ACC112 (cell line): ENCODE data around the gene KCNAB1.
A peak's percentile ranks its signal among the peaks of the same experiment; 100 is the strongest.

Source experiments
- H2AFZ ChIP-seq: fragments of 200-600 bp; sonication (generic); one replicate; pipeline ENCODE4 v1.6.0; 2017; ENCODE audit warnings: antibody characterized with exemption, low read length; ENCODE audit not compliant: unreplicated experiment
- H3K27ac ChIP-seq: fragments of 200-600 bp; sonication (generic); 2 replicates; pipeline ENCODE4 v1.5.1; 2014; ENCODE audit warnings: low read depth, mild to moderate bottlenecking, antibody characterized with exemption, low read length, moderate library complexity
- H3K27me3 ChIP-seq: fragments of 200-600 bp; sonication (generic); 2 replicates; pipeline ENCODE4 v1.6.1; 2014; ENCODE audit warnings: mild to moderate bottlenecking, antibody characterized with exemption, low read length, moderate library complexity, mixed read lengths; ENCODE audit not compliant: insufficient read depth
- H3K36me3 ChIP-seq: fragments of 200-600 bp; sonication (generic); 2 replicates; pipeline ENCODE4 v1.6.1; 2016; ENCODE audit warnings: mild to moderate bottlenecking, antibody characterized with exemption, low read length, moderate library complexity, mixed read lengths; ENCODE audit not compliant: insufficient read depth
- H3K4me1 ChIP-seq: fragments of 200-600 bp; sonication (generic); one replicate; pipeline ENCODE4 v1.6.1; 2016; ENCODE audit warnings: low read length, mixed read lengths; ENCODE audit not compliant: insufficient read depth, unreplicated experiment, control insufficient read depth
- H3K4me3 ChIP-seq: fragments of 200-600 bp; sonication (generic); 2 replicates; pipeline ENCODE4 v1.5.1; 2014; ENCODE audit warnings: mild to moderate bottlenecking, low read depth, low read length
- H3K79me2 ChIP-seq: fragments of 200-600 bp; sonication (generic); one replicate; pipeline ENCODE4 v1.6.0; 2016; ENCODE audit warnings: low read length; ENCODE audit not compliant: control insufficient read depth, unreplicated experiment, insufficient read depth

Gene KCNAB1

DNA sequence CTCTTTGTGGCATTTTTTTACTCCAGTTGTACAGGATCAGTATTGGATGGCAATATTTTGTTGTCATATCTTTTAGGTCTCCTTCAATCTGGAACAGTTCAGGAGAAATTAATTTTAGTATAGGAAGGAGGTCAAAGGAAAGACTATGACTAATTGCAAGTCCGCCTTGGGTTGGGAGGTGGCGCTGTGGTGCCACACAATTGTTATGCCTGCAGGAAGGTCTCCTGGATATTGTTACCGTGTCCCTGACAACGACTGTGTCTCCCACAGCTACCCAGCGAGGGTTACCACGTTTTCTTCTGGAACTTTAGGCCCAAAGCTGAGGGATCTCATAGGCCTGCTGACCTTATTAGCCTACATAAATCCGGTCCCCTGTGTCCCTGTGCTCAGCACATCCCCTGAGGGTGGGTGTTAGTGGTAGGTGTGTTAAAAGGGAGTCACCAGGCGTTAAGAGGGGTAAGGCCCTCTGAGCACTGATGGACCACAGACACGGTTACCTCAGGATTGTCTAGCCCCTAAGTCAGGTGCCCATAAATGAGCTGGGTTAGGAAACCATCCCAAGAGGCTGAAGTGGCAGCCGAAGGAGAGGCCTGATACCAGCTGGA lies 31.5 kb downstream of the KCNAB1 start:
- H3K27ac ChIP-seq, result no peak overlapping the region
- H2AFZ ChIP-seq, result peak overlapping the region; percentile 67
- peaks cover 18% of the 10 kb centered on the region for H3K4me1 ChIP-seq
- H3K27me3 ChIP-seq, result no peaks in the 10 kb centered on the region
- no peaks in the 10 kb centered on the region for H3K79me2 ChIP-seq
- H3K4me3 ChIP-seq, result no peak overlapping the region
- H3K36me3 ChIP-seq, result no peaks in the 10 kb centered on the region

DNA sequence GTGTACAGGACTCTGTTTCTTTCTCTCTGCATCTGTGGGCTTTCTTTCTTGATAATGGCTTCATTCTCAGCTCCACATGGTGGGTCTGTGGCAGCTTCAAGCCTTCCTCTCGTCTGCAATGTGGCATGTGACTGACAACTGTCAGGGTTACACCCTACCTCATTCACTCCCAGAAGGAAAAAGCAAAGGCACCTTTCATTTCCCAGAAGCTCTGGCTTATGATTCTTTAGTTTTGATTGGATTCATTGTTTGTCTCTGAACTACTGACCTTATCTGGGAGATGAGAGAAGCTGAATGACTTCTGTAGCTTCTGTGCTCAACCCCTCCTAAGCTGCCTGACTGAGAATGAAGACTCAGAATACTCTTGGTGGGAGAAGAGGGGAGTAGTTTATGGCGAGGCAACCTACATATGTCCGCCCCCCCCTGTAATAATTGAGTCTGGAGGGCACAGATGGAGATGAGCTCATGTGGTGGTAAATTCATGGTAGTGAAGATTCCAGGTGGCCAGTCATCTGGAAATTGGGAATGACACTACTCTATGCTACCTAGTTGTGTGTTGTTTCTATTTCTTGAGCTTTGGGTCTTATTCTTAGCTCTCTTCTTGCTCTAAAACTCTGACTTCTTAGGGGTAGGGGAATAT lies 38.4 kb downstream of the KCNAB1 start:
- no peak overlapping the region for H2AFZ ChIP-seq
- H3K79me2 ChIP-seq, result no peaks in the 10 kb centered on the region
- no peaks in the 10 kb centered on the region for H3K36me3 ChIP-seq
- no peak overlapping the region for H3K27ac ChIP-seq
- H3K27me3 ChIP-seq, result no peaks in the 10 kb centered on the region
- H3K4me1 ChIP-seq, result peaks cover 9% of the 10 kb centered on the region
- no peak overlapping the region for H3K4me3 ChIP-seq

DNA sequence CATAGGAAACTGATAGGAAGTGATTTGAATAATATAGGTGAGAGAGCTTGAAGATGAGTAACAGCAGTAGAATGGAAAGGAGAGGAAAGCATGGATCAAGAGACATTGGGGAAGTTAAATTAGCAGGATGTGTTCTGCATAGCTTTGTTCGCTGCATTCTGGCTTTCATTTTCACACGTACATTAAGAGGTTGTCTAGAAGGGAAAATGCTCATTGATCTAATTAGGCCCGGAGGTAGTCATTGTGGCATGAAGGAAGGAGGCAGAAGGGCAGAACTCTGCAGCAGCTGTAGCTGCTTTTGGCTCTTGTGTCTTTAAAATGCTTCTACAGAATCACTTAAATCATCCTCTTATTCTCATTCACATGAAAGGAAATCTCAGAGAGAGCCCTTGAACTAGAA lies 40.3 kb downstream of the KCNAB1 start:
- Histone ChIP-seq H3K79me2 (no peaks in the 10 kb centered on the region), H3K27ac (no peak overlapping the region), H3K4me1 (peaks cover 9% of the 10 kb centered on the region), H3K4me3 (no peak overlapping the region), H3K27me3 (no peaks in the 10 kb centered on the region), H2AFZ (peak overlapping the region; percentile 7), H3K36me3 (no peaks in the 10 kb centered on the region)

DNA sequence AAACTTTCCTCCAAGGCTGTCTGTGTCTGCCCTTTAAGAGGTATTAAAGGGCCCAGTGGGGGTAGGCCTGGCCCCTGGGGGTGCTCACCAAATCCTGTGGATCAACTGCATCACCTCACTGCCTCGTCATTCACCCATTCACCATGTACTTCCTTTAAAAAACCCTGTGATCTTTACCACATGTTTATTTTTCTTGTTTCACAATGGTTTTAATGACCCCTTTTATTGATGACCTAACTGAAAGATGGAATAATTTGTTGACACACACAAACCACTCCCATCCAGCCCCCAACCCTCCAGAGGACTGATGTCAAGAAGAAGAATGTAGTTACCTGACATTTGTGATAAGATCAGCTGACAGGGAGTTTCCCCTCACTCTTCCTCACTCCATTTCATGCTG lies 40.8 kb downstream of the KCNAB1 start:
- no peak overlapping the region for H3K4me3 ChIP-seq
- peaks cover 9% of the 10 kb centered on the region for H3K4me1 ChIP-seq
- no peaks in the 10 kb centered on the region for H3K27me3 ChIP-seq
- H2AFZ ChIP-seq, result peak overlapping the region; percentile 7
- H3K27ac ChIP-seq, result no peak overlapping the region
- no peaks in the 10 kb centered on the region for H3K79me2 ChIP-seq
- no peaks in the 10 kb centered on the region for H3K36me3 ChIP-seq

DNA sequence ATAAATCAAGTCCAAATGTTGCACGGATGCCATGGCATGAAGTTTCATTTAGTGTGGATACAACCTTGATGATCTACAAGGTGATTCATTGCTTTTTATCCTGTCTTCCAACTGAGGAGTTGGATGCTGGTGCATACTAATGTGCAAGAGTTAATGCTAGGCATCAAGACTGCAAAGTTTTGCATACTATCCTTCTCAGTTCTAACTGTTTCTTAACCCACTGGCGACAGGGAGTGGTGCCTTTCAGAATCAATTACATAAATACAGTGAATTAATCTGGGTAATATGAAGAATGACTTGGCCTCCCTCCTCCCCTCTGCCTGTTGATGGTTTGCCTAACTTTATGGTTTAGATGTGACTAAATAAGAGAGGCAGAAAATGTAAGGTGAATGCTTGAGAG lies 43.5 kb downstream of the KCNAB1 start:
- Histone ChIP-seq H3K27me3 (peaks cover 8% of the 10 kb centered on the region), H3K79me2 (no peaks in the 10 kb centered on the region), H3K4me3 (no peak overlapping the region), H3K27ac (no peak overlapping the region), H3K4me1 (peaks cover 9% of the 10 kb centered on the region), H3K36me3 (no peaks in the 10 kb centered on the region), H2AFZ (no peak overlapping the region)

DNA sequence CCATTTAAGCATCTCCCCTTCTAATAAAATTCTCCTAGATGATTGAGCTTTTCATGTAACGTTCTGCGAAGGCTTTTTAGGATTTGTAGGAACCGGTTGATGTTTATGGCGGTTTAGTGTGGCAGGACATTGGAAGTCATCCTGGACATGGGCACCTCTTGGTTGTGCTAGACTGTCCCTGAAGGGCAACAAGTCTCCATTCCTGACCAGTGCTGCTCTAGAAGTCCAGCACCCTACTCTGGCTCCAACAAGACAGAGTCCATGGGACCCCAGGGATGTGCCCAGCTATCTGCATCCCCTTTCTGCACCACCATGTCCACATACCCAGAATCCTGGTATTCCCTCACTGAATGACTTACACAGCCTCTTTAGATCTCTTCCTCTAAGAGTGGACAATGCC lies 46.4 kb downstream of the KCNAB1 start:
- Histone ChIP-seq H3K36me3 (no peaks in the 10 kb centered on the region), H3K4me3 (no peak overlapping the region), H3K27me3 (peaks cover 8% of the 10 kb centered on the region), H3K27ac (no peak overlapping the region), H3K79me2 (no peaks in the 10 kb centered on the region), H2AFZ (no peak overlapping the region), H3K4me1 (no peaks in the 10 kb centered on the region)

DNA sequence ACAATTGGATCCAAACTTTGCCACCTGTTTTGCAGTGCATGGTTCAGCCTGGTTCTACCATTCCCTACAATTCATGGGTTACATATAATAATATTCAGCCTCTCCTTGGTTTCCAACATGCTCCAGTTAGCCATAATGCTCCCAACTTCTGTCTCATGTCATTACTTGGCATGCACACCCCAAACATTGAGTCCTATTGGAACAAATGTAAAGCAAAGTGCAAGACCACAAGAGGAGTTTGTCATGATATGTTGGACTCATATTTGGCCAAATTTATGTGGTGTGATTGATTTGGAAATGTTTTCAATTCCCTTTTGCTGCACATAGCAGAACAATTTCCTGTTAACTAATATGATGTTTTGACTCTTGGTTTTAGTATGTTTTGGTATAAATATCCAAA lies 50.2 kb downstream of the KCNAB1 start:
- Histone ChIP-seq H2AFZ (no peak overlapping the region), H3K27me3 (peaks cover 8% of the 10 kb centered on the region), H3K36me3 (no peaks in the 10 kb centered on the region), H3K79me2 (no peaks in the 10 kb centered on the region), H3K4me1 (no peaks in the 10 kb centered on the region), H3K27ac (no peak overlapping the region), H3K4me3 (no peak overlapping the region)

DNA sequence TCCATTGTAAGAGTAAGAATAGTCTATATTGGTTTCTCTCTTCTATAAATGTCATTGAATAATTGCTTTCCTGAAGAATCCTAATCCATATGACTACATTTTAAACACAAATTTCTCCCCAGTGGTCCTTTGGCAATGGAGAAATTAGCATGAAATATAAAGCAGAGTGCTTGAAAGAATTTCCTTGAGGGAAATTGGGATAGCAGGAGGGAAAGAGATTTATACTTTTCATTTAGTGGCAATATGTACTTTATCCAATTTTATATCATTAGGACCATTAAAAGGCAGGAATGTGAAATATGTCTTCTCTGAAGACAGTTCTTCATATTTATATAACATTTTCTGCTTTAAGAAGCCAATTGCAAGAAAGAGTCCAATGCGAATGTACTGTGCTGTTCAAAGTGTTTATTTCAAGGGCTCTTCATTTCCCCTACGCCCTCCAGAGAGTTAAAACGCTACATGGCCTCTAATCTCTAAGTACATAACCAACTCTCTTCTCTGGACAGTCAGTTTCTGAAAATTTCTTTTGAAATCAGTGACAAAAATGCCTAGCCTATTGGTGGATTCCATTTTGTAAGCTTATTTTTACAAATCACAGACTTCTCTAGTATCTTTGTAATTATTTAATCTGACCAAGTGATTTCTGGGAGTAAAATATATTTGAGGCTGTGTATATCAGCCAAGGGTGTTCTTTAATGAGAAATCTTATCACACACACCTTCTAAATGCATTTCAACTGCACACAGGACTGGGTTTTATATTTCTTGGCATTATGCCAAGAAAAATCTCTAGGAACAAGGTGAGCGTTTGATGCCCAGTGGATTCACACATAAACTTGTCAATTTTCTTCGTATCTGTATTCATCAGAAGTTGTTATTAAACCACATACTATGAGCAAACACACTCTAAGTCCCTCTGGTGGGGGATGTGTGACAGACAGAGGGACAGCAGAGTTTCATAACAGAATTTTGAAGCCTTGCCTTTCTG lies 51.2 kb downstream of the KCNAB1 start:
- H2AFZ ChIP-seq, result no peak overlapping the region
- H3K4me3 ChIP-seq, result no peak overlapping the region
- H3K27ac ChIP-seq, result no peak overlapping the region

DNA sequence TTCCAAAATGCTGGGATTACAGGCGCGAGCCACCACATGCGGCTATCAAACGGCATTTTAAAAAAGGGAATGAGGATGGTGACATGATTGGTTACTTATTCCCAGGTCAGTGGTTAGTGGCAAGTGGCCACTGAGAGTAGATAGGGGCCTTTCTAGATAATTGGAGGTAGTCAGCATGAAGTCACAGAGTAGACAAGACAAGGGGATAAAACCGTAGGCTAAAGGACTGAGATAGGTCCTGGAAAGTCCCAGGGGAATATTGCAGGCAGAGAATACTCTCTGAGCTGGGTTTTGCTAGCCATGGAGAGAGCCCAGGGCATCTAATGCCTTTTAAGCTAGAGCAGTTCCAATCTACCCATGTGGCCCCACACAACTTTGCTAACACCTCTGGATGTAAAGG lies 52.2 kb downstream of the KCNAB1 start:
- Histone ChIP-seq H3K4me1 (no peaks in the 10 kb centered on the region), H3K4me3 (no peak overlapping the region), H3K79me2 (no peaks in the 10 kb centered on the region), H3K27ac (no peak overlapping the region), H2AFZ (no peak overlapping the region), H3K27me3 (peaks cover 4% of the 10 kb centered on the region; the same call in 1 of the 2 replicates), H3K36me3 (no peaks in the 10 kb centered on the region)

More for the DNA sequence above, 51.2 kb downstream of the KCNAB1 start:
- peaks cover 8% of the 10 kb centered on the region for H3K27me3 ChIP-seq
- no peaks in the 10 kb centered on the region for H3K79me2 ChIP-seq
- H3K4me1 ChIP-seq, result no peaks in the 10 kb centered on the region
- no peaks in the 10 kb centered on the region for H3K36me3 ChIP-seq

DNA sequence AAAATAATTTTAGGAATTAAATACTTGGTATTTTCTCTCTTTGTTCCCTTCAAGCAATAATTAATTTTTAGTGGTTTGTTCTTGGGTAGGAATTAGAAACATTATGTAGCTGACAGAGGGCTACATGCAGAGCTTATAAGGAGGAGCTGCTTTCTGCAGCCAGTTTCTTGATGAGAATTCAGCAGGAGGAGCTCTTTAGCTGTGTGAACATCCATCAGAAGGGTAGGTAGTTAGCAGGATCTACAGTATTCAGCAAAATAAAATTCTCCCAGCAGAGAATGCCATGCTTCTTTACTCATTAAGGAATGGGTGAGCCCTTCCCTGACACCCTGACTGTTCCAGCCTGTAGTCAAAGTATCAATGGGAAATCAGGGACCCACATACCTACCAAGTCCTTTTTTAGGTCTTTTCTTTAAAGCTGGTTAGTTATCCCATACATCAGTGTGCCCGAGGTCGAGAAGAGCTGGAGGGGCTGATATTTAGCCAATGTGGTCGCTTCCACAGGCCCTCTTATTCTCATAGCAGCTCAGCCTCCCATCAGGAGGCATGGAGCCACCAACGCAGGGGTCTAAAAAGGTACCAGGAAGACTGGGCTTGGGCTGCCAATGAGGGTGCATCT lies 54.0 kb downstream of the KCNAB1 start:
- Histone ChIP-seq H3K4me1 (no peaks in the 10 kb centered on the region), H3K36me3 (no peaks in the 10 kb centered on the region), H3K27ac (no peak overlapping the region), H3K4me3 (no peak overlapping the region), H3K79me2 (no peaks in the 10 kb centered on the region), H3K27me3 (no peaks in the 10 kb centered on the region), H2AFZ (no peak overlapping the region)
